Measurements from ENCODE around the gene ARL6IP5. TPM values are rescaled to one million over a fixed set of nuclear protein-coding genes. Genes with fewer than 3 reads are reported as not detected.

Gene ARL6IP5
- total and polyA plus RNA-seq, 10 donors, result 106 to 148 (median 125) TPM

- peaks cover 0 to 6% (median 3%) of the 10 kb centered on the region in 6 donors for H3K4me1 ChIP-seq
- WGBS, 5 donors, result 86 to 92% (median 88%) methylated on average over 4 of the region's 4 CpGs
- no peak overlapping the region for H3K27ac ChIP-seq
- H3K9me3 ChIP-seq, result no peaks in the 10 kb centered on the region
- TF ChIP-seq CTCF (IDR thresholded peaks at IDR 0.05 in 8 of 11, conservative IDR thresholded peaks at IDR 0.05 in 3 of 11) (no peak), POLR2A (IDR thresholded peaks at IDR 0.05) (no peak), POLR2AphosphoS5 (IDR thresholded peaks at IDR 0.05) (no peak)
- no peaks in the 10 kb centered on the region for H3K36me3 ChIP-seq
- H3K4me3 ChIP-seq, result no peak overlapping the region
- DNase-seq, result no peak
- intact Hi-C loops (cut with DNase I; ENCODE audit: low total_unique reads), result no loop called here
- no peaks in the 10 kb centered on the region for H3K27me3 ChIP-seq (replicated peaks in 1 of 7)
Observed at GRCh38 chr3:69116162-69116561, 31.4 kb downstream of the ARL6IP5 start.

GRCh38 chr3:69116897-69117296 lies 32.2 kb downstream of the ARL6IP5 start:
- TF ChIP-seq POLR2A (IDR thresholded peaks at IDR 0.05) (no peak), CTCF (IDR thresholded peaks at IDR 0.05 in 8 of 11, conservative IDR thresholded peaks at IDR 0.05 in 3 of 11) (no peak)
- Histone ChIP-seq H3K4me1 (peaks cover 0 to 13% (median 7%) of the 10 kb centered on the region in 6 donors), H3K27ac (no peak overlapping the region), H3K9me3 (no peaks in the 10 kb centered on the region), H3K4me3 (no peak overlapping the region), H3K36me3 (no peaks in the 10 kb centered on the region), H3K27me3 (replicated peaks in 1 of 7) (no peaks in the 10 kb centered on the region)
- DNase-seq, result no peak
- 81 to 87% (median 85%) methylated on average over 3 of the region's 3 CpGs for WGBS, 5 donors
- intact Hi-C loops (cut with DNase I; ENCODE audit: low total_unique reads), result no loop called here

- Histone ChIP-seq H3K4me1 (peaks cover 0 to 18% (median 10%) of the 10 kb centered on the region in 6 donors), H3K4me3 (no peak overlapping the region), H3K36me3 (no peaks in the 10 kb centered on the region), H3K27me3 (replicated peaks in 1 of 7) (no peaks in the 10 kb centered on the region), H3K9me3 (no peaks in the 10 kb centered on the region), H3K27ac (no peak overlapping the region)
- TF ChIP-seq POLR2A (IDR thresholded peaks at IDR 0.05), result no peak
- no peak for TF ChIP-seq CTCF (IDR thresholded peaks at IDR 0.05 in 8 of 11, conservative IDR thresholded peaks at IDR 0.05 in 3 of 11)
- TF ChIP-seq POLR2AphosphoS5 (IDR thresholded peaks at IDR 0.05), result no peak
- no peak for DNase-seq
- 94 to 99% (median 95%) methylated on average over 12 of the region's 12 CpGs for WGBS, 5 donors
- intact Hi-C loops (cut with DNase I; ENCODE audit: low total_unique reads), result no loop called here
Observed at GRCh38 chr3:69118555-69118954, 33.8 kb downstream of the ARL6IP5 start.

- Histone ChIP-seq H3K36me3 (no peaks in the 10 kb centered on the region), H3K9me3 (no peaks in the 10 kb centered on the region), H3K4me1 (peaks cover 0 to 18% (median 10%) of the 10 kb centered on the region in 6 donors), H3K27ac (no peak overlapping the region), H3K27me3 (replicated peaks in 1 of 7) (no peaks in the 10 kb centered on the region), H3K4me3 (no peak overlapping the region)
- intact Hi-C loops (cut with DNase I; ENCODE audit: low total_unique reads), result no loop called here
- TF ChIP-seq POLR2A (IDR thresholded peaks at IDR 0.05), result no peak
- TF ChIP-seq POLR2AphosphoS5 (IDR thresholded peaks at IDR 0.05), result no peak
- TF ChIP-seq CTCF (IDR thresholded peaks at IDR 0.05 in 8 of 11, conservative IDR thresholded peaks at IDR 0.05 in 3 of 11), result no peak
- no peak for DNase-seq
- WGBS, 5 donors, result 77 to 94% (median 88%) methylated on average over 6 of the region's 6 CpGs
Observed at GRCh38 chr3:69119138-69119537, 34.4 kb downstream of the ARL6IP5 start.
